8988T (cell line): ENCODE data around the gene MXRA8.

ENCODE experiments used
- DNase-seq: peaks from one replicate; pipeline ENCODE4 v3.0.0; 2011

The MXRA8 gene

GRCh38 chr1:1333551-1334241 lies 24.7 kb downstream of the MXRA8 start:
- DNase-seq, result no peak

GRCh38 chr1:1332774-1333480 lies 25.4 kb downstream of the MXRA8 start:
- DNase-seq, result no peak

GRCh38 chr1:1332031-1332755 lies 26.2 kb downstream of the MXRA8 start:
- DNase-seq, result no peak

- DNase-seq, result no peak
Measured at GRCh38 chr1:1331068-1331965, 27.0 kb downstream of the MXRA8 start, which contains the start of gene TAS1R3. Gene TAS1R3, plus strand, starts transcription at chr1:1331280. Its CDS starts 66 bp downstream, at chr1:1331346.

GRCh38 chr1:1330366-1331067 lies 27.8 kb downstream of the MXRA8 start:
- DNase-seq, result no peak

GRCh38 chr1:1329304-1330210 lies 28.8 kb downstream of the MXRA8 start:
- no peak for DNase-seq

- DNase-seq, result no peak
Measured at GRCh38 chr1:1328254-1328653, 30.1 kb downstream of the MXRA8 start.

GRCh38 chr1:1327291-1327690 lies 31.1 kb downstream of the MXRA8 start:
- DNase-seq, result no peak

- DNase-seq, result no peak
Measured at GRCh38 chr1:1326075-1326605, 32.2 kb downstream of the MXRA8 start.

GRCh38 chr1:1325288-1326074 lies 32.9 kb downstream of the MXRA8 start:
- DNase-seq, result no peak

- DNase-seq, result peak; percentile 81
Measured at GRCh38 chr1:1324524-1325287, 33.6 kb downstream of the MXRA8 start, which contains the start of the genes CPTP and INTS11. Gene CPTP, plus strand, starts transcription at chr1:1324802. Its CDS starts 2,109 bp downstream, at chr1:1326911. Gene INTS11, minus strand, starts transcription at chr1:1324660. Its CDS starts 52 bp downstream, at chr1:1324608.

GRCh38 chr1:1324084-1324523 lies 34.3 kb downstream of the MXRA8 start:
- no peak for DNase-seq

- no peak for DNase-seq
Measured at GRCh38 chr1:1322952-1323351, 35.4 kb downstream of the MXRA8 start.

GRCh38 chr1:1322418-1322817 lies 35.9 kb downstream of the MXRA8 start:
- DNase-seq, result no peak

- DNase-seq, result no peak
Measured at GRCh38 chr1:1321477-1321876, 36.9 kb downstream of the MXRA8 start.

GRCh38 chr1:1320666-1321448 lies 37.5 kb downstream of the MXRA8 start:
- DNase-seq, result no peak

- no peak for DNase-seq
Measured at GRCh38 chr1:1319646-1319941, 38.8 kb downstream of the MXRA8 start.
